HG02642 (cell line): ENCODE results near the gene CUBN.
"Not testable (repeated sequence)": the region's sequence is repeated elsewhere in the genome, so short reads cannot be mapped to it uniquely, and the experiment has no call there.

Source experiments
- ATAC-seq: cut with Tn5 transposase; IDR thresholded peaks from one replicate; pipeline ENCODE4 v1.9.1; 2021; ENCODE audit warnings: mild to moderate bottlenecking; ENCODE audit not compliant: unreplicated experiment, poor library complexity

Gene CUBN

DNA sequence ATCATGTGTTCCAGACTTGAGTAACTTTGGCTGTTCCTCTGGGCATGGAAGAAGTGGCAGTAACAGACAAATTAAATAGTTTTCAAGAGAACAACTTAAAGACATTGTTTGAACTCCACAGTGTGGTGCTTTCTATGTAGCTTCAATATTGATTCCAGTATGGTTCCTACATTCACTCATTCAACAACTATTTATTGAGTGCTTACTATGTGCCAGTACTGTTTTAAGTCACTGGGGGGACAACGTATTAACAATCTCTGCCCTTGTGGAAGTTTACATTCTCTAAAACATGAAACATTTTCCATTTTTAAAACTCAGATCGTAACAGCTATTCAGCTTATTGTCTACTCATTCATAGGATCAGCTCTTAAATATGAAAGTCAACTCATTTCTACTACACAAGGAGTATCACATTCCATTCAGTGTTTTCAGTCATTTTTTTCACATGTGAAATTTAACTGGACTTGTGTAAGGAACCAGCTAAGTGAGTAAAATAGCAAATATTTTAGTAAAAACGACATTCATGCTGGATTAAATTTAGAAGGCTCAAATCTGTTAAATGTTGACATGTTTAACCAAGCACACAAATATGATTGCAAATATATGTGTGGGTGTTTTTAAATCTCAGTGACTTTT is 13.6 kb upstream of the CUBN start:
- no peak for ATAC-seq

- no peak for ATAC-seq
Observed at GRCh38 chr10:17141504-17142229, 12.1 kb upstream of the CUBN start.

- ATAC-seq, result no peak
Observed at GRCh38 chr10:17140386-17140761, 10.8 kb upstream of the CUBN start.

- ATAC-seq, result no peak
Observed at GRCh38 chr10:17138460-17139042, 8.9 kb upstream of the CUBN start.

GRCh38 chr10:17134737-17135260 is 5.2 kb upstream of the CUBN start:
- ATAC-seq, result no peak

DNA sequence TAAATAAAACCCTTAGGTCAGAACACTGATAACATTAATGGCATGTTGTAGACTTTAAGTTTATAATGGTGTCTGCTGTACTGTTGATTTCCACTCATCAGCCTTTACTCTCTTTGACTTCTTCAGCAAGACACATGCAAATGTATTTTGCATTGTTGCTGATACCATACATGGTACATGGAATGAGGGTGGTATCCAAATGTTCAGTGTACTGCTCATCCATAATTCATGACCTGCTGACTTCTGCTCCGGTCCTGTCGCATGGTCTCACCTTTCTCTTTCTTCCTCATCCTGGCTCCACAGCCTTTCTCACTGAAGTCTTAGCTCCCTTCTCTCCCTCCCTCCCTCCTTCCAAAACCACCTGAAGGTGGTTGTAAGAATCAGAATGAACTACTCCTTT is 4.7 kb upstream of the CUBN start:
- no peak for ATAC-seq

DNA sequence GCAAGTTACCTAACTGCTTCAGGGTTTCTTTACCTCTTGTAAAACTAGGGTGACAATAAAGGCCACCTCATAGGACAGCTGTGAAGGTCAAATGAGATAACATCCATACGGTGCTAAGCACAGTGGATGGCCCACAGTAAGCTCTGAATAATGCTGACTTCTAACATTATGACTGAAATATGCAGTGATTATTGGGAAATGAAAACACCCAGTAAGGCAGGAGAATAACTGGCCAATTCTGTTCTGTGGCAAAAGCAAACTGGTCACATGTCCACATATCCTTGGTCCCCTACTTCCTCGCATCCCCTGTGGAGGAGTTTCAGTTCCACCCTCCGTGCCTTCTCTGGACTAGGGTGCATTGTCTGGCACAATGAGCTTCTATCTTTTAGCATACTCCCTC is 1.4 kb downstream of the CUBN start:
- ATAC-seq, result no peak

- ATAC-seq, result no peak
Observed at GRCh38 chr10:17126327-17126726, 3.3 kb downstream of the CUBN start.

DNA sequence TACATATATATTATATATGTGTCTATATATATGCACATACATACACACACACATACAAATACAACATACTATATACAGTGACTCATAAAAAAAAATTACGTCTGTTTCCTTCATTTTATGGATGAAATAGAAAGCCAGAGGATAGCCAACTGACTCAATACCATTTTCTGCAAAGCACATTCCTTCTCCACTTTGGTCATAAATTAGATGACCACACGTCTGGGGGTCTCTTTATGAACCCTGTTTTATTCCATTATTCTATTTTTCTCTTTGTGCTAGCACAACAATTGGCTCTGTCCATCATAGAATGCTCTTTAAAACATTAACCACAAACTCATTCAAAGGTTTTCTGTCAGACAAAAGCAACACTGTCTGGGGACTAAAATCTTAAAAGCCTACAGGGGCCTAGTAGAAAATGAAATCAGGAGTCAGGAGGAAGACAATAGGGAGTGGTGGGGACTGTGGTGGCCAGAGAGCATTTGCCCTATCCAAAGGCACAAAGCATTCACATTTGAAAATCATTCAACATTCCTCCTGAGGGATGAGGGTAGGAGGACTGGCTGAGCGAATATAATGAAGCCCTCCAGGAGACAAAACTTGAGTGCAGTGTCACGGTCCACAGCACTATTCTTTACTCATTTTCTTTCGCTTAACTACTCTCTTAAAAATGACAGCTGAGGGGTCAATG is 4.3 kb downstream of the CUBN start:
- no peak for ATAC-seq

- no peak for ATAC-seq
Observed at GRCh38 chr10:17123961-17124360, 5.7 kb downstream of the CUBN start.

- no peak for ATAC-seq
Observed at GRCh38 chr10:17122726-17123661, 6.6 kb downstream of the CUBN start.

DNA sequence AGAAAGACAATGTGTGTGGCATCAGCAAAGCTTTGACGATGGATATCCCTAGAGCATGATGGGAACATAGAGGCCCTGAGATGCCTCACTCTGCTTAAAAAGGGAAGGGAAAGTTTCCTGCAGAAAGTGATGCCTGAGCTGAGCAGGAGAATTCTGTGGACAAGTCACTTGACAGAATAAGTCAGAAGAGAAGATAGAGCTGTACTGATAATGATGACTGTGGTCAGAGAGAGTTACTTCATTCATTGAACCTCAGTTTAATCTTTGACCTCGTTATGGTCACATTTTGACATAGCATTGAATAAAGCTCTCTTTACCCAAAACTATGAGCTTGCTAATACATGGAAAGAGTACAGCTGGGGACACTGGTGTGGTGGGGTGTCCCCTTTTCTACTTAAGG is 7.6 kb downstream of the CUBN start:
- no peak for ATAC-seq

GRCh38 chr10:17120694-17121093 is 8.9 kb downstream of the CUBN start:
- ATAC-seq, result no peak

GRCh38 chr10:17119845-17120244 is 9.8 kb downstream of the CUBN start:
- no peak for ATAC-seq

GRCh38 chr10:17116193-17116592 is 13.4 kb downstream of the CUBN start:
- ATAC-seq, result no peak

DNA sequence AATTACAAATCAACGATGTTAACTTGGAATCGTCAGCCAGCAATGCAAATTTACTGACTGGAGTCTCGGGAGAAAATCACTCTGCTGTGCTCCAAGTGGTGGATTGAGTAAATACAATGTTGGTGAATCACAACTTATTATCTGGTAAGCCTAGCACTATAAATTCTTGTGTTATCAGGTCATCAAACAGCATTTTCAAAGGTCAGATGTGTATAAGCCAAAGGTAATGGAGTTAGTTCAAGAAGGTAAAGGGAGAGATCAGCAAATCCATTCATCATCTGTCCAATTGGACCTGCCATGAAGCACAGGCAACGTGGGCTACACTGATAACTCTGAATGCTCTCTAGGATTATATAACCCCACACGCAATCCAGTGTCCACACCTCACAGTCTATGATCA is 13.9 kb downstream of the CUBN start:
- no peak for ATAC-seq

DNA sequence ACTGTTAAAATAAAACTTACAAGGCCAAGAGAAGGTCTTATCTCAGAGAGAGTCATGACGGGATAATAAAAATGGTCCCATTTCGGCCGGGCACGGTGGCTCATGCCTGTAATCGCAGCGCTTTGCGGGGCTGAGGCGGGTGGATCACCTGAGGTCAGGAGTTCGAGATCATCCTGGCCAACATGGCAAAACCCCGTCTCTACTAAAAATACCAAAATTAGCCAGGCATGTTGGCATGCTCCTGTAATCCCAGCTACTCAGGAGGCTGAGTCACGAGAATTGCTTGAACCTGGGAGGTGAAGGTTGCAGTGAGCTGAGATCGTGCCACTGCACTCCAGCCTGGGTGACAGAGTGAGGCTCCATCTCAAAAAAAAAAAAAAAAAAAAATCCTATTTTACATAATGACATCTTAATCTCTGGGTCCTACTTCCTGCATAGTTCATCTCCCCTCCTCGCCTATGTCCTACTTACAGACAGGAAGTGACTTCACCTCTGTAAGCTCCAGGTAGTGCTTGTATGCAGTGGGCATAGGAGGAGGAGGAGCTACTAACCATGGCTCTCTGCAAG is 14.7 kb downstream of the CUBN start:
- not testable (repeated sequence) for ATAC-seq

DNA sequence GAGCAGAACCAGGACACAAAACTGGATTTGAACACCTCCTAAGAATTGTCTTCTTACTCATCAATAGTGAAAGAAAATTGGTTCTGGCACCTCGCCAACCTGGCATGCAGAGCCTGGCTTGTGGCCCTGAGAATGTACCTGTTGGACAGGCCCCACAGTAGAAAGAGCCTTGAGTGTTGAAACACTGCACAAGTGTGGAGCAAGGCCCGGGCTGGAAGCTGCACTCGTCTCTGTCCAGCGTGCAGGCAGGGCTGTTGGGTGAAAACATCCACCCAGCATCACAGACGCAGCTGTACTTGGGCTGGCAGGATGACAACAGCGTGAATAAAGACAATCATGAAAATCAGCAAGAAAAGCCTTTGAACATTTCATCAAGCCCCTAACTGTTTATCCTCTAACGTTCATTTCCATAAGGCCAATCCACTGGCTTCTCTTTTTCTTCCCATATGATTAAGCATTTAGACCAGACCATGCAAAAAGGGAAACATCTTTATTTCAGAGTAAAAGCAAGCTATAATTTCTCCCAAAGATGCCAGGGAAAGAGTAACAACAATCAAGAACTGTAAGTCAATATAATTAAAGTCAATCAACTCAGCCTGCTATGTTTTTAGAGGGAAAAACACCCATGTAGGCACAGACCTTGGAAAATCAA is 15.6 kb downstream of the CUBN start:
- no peak for ATAC-seq

- ATAC-seq, result no peak
Observed at GRCh38 chr10:17113346-17113745, 16.3 kb downstream of the CUBN start.
